GM18861 (cell line): ENCODE results near the gene FAM83E.

ENCODE experiments used
- ATAC-seq: cut with Tn5 transposase; IDR thresholded peaks from one replicate; pipeline ENCODE4 v1.9.1; 2021; ENCODE audit not compliant: unreplicated experiment

Gene FAM83E

GRCh38 chr19:48629297-48629598 is 14.4 kb upstream of the FAM83E start:
- ATAC-seq, result no peak

DNA sequence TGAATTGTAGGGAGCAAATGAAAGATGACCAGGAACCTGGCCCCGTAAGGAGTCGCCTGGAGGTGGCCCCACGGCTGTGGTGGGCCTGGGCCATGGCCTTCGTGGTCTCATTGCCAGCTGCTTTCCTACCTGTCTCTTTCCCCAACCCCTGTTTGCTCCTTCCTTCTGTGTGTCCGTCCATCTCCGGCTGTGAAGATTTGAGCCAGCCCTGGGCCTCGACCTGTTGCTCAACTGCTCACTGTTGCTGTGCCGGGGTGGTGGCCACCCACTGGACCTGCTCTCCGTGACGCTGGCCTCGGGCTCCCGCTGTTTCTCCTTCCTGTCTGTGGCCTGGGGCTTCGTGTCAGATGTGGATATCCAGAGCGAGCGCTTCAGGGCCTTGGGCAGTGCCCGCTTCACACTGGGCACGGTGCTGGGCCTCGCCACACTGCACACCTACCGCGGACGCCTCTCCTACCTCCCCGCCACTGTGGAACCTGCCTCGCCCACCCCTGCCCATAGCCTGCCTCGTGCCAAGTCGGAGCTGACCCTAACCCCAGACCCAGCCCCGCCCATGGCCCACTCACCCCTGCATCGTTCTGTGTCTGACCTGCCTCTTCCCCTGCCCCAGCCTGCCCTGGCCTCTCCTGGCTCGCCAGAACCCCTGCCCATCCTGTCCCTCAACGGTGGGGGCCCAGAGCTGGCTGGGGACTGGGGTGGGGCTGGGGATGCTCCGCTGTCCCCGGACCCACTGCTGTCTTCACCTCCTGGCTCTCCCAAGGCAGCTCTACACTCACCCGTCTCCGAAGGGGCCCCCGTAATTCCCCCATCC is 13.8 kb upstream of the FAM83E start:
- ATAC-seq, result no peak

DNA sequence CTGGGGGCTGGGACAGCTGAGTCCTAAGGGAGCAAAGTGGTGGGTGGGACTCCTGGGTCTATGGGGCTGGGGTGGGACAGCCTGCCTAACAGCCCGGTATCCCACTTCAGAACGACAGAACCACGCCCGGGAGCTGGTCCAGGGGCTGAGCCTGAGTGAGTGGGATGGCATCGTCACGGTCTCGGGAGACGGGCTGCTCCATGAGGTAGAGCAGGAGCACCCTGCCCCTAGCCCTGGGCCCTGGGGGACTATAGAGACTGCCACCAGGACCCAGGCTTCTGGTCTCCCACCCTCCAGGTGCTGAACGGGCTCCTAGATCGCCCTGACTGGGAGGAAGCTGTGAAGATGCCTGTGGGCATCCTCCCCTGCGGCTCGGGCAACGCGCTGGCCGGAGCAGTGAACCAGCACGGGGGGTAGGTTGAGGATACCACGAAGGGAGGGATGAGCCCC is 13.0 kb upstream of the FAM83E start:
- no peak for ATAC-seq

DNA sequence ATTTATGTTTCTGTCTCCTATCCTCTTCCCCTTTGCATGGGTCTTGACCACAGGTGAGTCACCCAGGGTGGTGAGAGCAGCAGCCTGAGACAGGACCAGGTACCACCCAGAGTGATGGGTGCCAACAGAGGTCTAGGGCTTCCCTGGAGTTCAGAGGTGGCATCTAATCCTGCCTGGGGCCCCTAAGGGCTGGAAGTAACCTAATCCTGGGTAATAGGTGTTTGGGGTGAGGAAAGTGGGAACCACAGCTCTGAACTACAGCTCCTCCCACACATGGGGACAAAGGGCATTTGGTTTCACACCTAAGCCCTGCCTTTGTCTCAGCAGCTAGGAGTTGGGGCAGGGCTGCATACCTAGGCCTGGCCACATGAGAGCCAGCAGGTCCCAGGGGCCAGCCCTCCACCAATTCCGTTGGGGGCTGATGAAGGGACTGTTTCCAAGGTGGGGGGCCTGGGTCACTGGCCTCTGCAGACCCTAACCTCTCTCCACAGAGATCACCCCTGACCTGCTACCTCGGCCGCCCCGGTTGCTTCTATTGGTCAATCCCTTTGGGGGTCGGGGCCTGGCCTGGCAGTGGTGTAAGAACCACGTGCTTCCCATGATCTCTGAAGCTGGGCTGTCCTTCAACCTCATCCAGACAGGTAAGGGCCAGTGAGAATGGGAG is 12.5 kb upstream of the FAM83E start:
- ATAC-seq, result no peak

GRCh38 chr19:48625891-48626327 is 11.0 kb upstream of the FAM83E start:
- ATAC-seq, result no peak

- ATAC-seq, result no peak
Measured at GRCh38 chr19:48624791-48625723, 10.2 kb upstream of the FAM83E start.

DNA sequence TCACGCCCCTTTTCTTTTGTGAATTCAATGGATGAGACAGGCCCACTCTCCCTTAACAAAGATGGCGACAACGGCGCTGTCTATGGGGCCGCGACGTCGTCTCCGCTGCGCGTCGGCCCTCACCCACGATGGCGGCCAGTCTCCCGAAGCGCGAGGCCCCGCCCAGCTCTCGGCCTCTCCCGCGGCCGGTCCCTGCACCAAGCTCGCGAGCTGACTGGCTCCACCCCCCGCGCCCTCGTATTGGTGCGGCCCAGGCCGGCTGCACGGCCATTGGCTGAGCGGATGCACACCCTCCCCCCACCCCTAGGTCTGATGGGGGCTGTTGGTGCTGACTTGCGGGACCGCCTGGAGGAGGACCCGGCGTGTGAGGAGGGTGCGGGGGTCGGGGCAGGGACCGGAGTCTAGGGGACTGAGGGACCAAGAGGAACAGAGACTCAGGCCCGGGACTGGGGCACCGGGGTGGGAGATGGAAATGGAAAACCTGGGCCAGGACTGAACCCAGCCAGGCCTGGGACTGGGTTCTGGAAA is 9.3 kb upstream of the FAM83E start:
- ATAC-seq, result peak; percentile 39

DNA sequence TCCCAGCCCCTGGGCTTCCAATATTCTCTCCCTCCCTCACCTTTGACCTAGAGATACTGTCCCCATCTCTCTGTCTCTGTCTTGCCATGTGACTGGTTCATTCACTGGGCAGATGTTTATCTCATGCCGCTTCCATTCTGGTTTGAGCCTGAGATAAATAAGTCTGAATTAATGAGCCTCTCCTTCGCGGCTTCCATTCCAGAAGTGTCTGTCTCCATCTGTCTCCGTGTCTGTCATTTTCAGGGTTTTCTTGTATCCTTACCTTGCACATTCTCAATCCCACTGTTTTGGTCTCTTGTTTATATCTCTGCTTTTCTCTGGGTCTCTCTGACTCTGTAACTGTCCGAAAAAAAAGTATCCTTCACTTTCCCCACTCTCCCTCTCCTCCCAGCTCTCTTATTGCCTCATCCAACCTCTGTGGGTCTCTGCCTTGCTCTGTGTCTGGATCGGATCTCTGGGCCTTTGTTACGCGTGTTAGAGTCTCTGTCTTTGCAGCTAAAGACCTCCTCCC is 8.7 kb upstream of the FAM83E start:
- ATAC-seq, result no peak

GRCh38 chr19:48619692-48620585 is 5.1 kb upstream of the FAM83E start:
- ATAC-seq, result no peak

DNA sequence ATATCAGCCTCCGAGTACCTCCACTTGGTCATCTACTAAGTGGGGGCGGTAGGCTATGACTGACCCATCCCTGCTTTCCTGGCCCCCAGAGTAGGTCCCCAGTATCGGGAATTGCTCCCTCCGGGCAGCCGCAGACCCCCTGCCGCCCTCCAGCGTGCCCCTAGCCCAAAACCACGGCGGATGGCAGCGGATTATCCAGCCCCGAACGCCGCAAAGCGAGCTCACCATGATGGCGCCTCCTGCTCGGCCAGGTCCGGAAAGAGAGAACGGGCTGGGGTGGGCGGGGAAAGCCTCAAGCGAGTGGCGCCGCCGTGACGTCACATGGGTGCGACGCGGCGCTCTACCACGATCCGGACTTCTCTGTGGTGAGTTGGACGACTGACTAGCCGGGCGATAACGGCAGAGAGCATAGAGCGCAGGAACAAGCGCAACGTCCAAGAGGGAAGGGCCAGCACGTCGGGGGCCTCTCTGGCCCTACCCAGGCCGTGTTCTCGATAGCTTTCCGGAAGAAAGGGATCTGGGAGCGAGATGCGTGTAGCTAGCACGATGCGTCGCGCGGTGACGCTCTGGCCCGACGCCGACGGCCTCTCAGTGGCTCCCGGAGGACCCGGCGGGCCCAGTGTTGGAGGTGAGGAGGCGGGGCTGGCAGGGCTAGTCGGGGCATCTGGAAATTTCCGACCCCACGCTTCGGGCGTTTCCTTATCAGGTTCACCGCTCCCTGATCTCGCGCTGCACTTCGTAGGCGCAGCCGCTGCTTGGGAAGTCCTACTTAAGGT is 4.2 kb upstream of the FAM83E start, which contains the start of the genes RPL18 and SPHK2:
RPL18 (minus strand) TSS at position 263 of the 776 bp plus-strand sequence; CDS start at position 228, 35 bp downstream.
SPHK2 (plus strand) TSS at position 591 of the 776 bp plus-strand sequence. CDS start 1,009 bp downstream, outside the sequence.
- ATAC-seq, result peak; percentile 87

- no peak for ATAC-seq
Measured at GRCh38 chr19:48618278-48618915, 3.5 kb upstream of the FAM83E start.

- no peak for ATAC-seq
Measured at GRCh38 chr19:48617146-48617937, 2.5 kb upstream of the FAM83E start.

- ATAC-seq, result no peak
Measured at GRCh38 chr19:48616491-48617056, 1.7 kb upstream of the FAM83E start.

GRCh38 chr19:48616041-48616436 is 1.2 kb upstream of the FAM83E start:
- no peak for ATAC-seq

- no peak for ATAC-seq
Measured at GRCh38 chr19:48615231-48616040, 560 bp upstream of the FAM83E start.

DNA sequence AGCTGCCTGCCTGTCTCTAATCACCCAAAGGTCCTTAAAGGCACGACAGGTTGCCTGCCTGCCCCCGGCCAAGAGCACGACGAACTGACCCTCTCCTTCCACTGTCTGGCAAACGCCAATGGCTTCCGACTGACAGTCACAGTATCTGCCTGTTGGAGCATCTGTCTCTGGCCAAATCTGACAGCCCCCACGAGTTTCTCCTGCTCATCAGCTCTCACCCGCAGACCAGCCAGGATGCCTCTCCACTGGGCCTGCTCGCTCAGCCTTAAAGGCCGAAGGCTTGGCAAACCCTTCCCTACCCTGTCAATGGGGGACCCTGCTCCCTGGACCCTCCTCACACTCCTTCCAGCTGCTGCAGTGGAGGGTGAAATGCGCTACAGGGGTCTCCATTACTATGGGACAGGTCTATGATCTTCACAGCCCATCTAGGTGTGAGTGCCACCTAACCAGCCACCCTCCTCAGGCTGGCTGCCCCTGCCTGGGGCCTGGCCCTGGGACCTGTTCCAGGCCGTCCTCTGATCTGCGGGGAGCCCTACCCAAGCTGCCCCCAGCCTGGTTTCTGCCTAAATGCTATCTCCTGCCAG is 932 bp downstream of the FAM83E start:
- ATAC-seq, result no peak
